GM19238 (cell line): ENCODE data around the gene TRA2B.
"Not testable (repeated sequence)": the region's sequence is repeated elsewhere in the genome, so short reads cannot be mapped to it uniquely, and the experiment has no call there.

Experiments
- DNase-seq: peaks from one replicate; pipeline ENCODE4 v3.0.0; 2011; ENCODE audit warnings: low spot score; ENCODE audit not compliant: insufficient read length

TRA2B gene

DNA sequence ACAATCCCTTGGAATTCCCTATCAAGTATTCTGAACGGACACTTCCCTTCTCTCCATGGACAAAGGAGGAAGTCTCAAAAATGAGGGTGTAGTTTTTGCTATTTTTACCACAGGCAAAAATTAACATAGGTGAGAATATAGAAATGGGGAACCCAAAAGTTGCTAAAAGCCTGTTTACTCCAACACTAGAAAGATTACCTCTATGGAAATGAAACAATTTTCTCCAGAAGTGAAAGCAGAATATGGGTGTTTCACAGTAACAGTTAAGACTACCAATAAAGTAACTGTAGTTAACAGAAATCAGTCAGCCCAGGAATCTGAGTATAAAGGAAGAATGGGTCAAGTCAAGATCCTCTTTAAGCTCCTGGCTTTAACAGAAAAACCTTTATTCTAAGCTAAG, 9.3 kb downstream of the TRA2B start:
- DNase-seq: no peak

DNA sequence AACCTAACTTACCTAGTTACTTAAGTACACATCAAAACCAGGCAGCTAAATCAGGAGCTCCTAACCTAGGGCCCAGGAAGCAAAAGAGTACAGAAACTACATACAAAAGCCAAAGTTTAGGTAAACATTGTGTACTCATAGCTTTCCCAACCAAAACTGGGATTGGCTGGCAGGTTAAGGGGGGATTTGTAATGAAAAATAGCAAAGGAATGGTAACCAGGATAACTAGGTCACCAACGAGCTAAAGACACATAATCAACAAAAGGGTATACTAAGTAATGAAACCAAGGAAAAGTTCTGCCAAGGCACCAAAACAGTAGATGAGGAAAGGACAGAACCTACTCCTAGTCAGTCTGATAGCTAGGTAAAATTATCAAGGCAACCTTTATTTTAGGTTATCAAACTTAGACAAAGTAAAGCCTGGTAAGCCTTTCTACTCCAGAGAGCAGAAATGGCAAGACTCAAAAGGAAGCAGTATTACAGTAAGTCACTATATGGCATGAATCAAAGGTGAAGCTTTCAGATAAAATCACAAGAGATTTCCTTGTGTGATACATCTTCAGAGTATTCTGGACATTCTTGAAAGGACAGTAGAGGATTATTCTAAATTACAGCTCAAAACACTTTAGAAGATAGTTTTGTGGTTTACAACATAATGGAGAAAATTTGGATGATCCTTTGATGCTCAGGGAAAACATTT, 10.2 kb downstream of the TRA2B start:
- no peak for DNase-seq

DNA sequence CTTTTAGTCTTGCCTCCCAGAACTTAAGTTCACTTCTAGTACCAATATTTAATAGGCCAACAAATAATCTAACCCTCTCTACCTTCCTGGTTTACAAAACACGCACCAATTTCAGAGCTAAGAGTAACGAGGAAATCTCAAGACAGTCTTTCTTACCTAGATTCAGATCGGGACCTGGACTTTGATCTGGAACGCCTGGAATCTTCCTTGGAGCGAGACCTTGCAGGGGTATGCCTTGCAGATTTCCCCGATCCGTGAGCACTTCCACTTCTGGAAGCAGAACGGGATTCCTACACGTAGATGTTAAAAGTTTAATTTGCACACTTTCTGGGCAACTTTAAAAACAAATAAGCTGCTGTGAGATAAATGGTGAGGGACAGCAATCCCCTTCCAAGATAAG, 11.4 kb downstream of the TRA2B start:
- DNase-seq: no peak

DNA sequence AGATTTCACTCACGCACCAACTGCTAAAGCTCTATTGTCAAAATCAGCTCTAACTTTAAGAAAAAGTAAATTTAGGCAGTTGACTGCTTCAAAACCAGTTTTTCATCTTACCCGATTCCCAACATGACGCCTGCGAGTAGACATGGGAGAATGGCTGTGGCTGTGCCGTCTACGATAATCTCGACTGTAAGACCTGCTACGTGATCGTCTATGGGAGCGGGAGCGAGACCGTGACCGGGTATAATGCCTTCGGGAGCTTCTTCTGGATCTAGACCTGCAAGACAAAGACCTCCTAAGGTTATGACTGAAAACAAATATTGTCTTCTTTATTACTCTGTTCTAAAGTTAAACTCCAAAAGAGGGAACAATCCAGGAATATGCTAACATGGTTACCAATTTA, 12.5 kb downstream of the TRA2B start:
- DNase-seq: no peak

DNA sequence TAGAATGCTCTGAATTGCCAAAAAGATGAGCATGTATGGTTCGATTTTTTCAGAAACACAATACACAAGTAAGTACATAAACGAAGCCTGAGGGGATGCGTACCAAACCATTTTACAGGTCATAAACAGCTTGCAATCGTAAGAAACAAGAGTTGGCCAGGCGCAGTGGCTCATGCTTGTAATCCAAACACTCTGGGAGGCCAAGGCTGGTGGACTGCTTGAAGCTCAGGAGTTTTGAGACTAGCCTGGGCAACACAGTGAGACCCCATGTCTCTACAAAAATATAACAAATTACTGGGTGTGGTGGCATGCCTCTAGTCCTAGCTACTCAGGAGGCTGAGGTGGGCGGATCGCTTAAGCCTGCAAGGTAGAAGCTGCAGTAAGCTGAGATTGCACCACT, 13.4 kb downstream of the TRA2B start:
- no peak for DNase-seq

DNA sequence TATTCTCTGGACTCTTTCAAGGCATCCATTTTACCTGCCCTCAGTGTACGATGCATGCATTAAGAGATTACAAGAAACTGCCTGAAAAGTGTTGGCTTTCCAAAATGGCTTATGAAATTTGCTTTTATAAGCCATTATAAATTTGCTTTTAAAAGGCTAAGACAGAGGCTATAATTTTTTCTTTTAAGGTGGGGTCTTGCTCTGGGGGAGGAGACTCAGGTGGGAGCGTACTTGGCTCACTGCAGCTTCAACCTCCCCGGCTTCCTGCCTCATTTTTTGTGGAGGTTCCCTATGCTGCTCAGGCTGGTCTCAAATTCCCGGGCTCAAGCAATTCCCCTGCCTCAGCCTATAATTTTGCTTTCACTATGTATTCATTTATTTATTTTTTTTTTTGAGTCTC, 17.6 kb downstream of the TRA2B start:
- no peak for DNase-seq

- no peak for DNase-seq
Measured at GRCh38 chr3:185916042-185916833, 21.6 kb downstream of the TRA2B start.

- DNase-seq: no peak
Measured at GRCh38 chr3:185915642-185916041, 22.2 kb downstream of the TRA2B start.

- no peak for DNase-seq
Measured at GRCh38 chr3:185914911-185915629, 22.7 kb downstream of the TRA2B start.

GRCh38 chr3:185912929-185913901, 24.6 kb downstream of the TRA2B start:
- no peak for DNase-seq

- no peak for DNase-seq
Measured at GRCh38 chr3:185912512-185912911, 25.3 kb downstream of the TRA2B start.

- DNase-seq: not testable (repeated sequence)
Measured at GRCh38 chr3:185911076-185911448, 26.8 kb downstream of the TRA2B start.

DNA sequence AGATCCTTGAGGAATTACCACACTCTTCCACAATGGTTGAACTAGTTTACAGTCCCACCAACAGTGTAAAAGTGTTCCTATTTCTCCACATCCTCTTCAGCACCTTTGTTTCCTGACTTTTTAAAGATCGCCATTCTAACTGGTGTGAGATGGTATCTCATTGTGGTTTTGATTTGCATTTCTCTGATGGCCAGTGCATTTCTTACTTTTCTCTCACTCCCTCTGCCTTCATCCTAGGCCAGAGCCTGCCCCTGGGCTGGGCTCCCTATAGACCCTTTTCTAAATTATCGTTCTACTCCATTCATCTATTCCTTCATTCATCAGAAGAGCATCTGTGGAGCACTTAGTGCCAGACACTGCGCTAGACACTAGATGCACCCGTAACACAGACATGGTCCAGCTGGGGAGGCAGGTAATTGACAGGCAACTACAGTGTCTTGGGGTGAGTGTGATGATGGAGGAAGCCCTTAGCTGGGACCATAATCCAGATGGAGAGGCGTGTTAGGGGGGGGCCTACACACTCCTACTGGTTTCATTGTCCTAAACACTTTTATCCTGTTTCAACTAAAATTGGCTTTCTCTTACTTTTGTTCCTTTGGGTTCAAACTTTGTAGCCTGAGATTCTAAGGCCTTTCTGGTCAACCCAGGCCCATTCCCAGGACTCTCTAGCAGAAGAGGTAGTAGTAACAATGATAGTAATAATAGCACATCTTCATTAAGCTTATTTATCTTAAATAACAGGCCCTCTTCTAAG, 27.3 kb downstream of the TRA2B start:
- DNase-seq: not testable (repeated sequence)

DNA sequence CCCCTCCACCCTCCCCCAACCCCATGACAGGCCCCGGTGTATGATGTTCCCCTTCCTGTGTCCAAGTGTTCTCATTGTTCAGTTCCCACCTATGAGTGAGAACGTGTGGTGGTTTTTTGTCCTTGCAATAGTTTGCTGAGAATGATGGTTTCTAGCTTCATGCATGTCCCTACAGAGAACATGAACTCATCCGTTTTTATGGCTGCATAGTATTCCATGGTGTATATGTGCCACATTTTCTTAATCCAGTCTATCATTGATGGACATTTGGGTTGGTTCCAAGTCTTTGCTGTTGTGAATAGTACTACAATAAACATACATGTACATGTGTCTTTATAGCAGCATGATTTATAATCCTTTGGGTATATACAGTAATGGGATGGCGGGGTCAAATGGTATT, 27.9 kb downstream of the TRA2B start:
- DNase-seq: not testable (repeated sequence)

DNA sequence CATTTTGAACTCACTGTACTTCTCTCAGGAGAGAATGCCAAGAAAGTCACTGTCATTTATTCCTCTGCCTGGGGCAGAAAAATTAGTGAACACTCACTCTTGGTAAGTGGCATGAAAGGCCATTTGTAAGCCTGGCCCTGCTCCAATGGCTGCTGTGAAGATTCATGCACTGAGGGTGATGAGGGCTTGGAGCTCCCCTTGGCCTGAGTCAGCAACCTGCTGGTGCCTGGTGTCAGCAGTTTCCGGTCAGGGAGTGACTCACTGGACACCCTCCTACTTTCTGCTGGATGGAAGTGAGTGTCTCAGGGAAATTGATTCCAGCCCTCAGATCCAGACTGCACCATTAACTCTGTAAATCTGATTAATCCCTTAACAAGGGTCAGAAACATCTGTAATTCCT, 37.6 kb downstream of the TRA2B start:
- no peak for DNase-seq

- DNase-seq: no peak
Measured at GRCh38 chr3:185896636-185897035, 41.2 kb downstream of the TRA2B start.

- DNase-seq: no peak
Measured at GRCh38 chr3:185887066-185887465, 50.7 kb downstream of the TRA2B start.

DNA sequence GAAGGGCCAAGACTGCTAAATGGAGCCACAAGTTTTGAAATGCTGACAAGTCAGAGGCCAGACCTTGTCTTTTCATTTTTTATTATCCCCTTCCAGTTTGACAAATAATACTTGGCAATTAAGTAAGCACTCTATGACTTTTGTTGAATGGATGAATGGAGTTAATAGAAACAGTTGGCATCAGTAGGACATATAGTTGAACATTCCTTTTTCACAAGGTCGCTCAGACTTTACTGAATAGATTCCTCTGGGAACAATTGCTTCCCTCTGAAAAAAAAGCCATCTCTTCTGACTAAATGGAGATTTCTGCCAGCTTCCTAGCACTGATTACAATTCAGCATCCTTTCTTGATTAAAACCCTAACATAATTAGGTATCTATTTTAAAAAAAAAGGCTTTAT, 53.2 kb downstream of the TRA2B start:
- no peak for DNase-seq

DNA sequence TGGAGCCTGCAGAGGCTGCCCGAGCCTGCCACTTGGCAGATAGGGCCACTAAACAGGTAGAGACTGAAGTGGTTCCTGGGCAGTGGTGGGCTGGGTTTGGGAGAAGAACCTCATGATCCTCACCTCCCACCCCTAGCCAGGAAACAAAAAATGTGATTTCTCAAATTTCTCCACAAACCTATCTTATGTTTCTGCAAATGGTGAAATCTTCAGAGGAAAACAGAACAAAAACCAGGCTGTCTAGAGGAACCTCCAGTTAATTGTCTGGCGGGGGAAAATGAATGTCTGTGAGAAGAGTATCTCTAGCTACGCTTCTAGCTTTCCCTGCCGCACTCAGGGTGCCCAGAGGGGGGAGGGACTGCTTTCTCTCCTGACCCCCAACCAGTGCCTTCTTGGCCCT, 55.9 kb downstream of the TRA2B start:
- DNase-seq: no peak

GRCh38 chr3:185880600-185880999, 57.2 kb downstream of the TRA2B start:
- no peak for DNase-seq
